Measurements from ENCODE around the gene HBQ1.

Gene HBQ1

GRCh38 chr16:142405-142967 is 37.8 kb upstream of the HBQ1 start:
- no peak for DNase-seq (ENCODE audit: low read depth)
- no peak overlapping the region for H3K4me3 ChIP-seq (ENCODE audit: low read length)
- TF ChIP-seq CTCF (IDR thresholded peaks at IDR 0.05; ENCODE audit: insufficient read depth, low read depth, low read length, missing control alignments) = no peak

GRCh38 chr16:143047-143446 is 37.2 kb upstream of the HBQ1 start:
- TF ChIP-seq CTCF (IDR thresholded peaks at IDR 0.05; ENCODE audit: insufficient read depth, low read depth, low read length, missing control alignments) = no peak
- no peak for DNase-seq (ENCODE audit: low read depth)
- no peak overlapping the region for H3K4me3 ChIP-seq (ENCODE audit: low read length)

GRCh38 chr16:143456-143855 is 36.8 kb upstream of the HBQ1 start:
- peak; percentile 21 for DNase-seq (ENCODE audit: low read depth)
- H3K4me3 ChIP-seq (ENCODE audit: low read length) = no peak overlapping the region
- no peak for TF ChIP-seq CTCF (IDR thresholded peaks at IDR 0.05; ENCODE audit: insufficient read depth, low read depth, low read length, missing control alignments)

- no peak overlapping the region for H3K4me3 ChIP-seq (ENCODE audit: low read length)
- DNase-seq (ENCODE audit: low read depth) = no peak
- TF ChIP-seq CTCF (IDR thresholded peaks at IDR 0.05; ENCODE audit: insufficient read depth, low read depth, low read length, missing control alignments) = no peak
Observed at GRCh38 chr16:144797-145252, 35.4 kb upstream of the HBQ1 start.

- TF ChIP-seq CTCF (IDR thresholded peaks at IDR 0.05; ENCODE audit: insufficient read depth, low read depth, low read length, missing control alignments) = no peak
- H3K4me3 ChIP-seq (ENCODE audit: low read length) = no peak overlapping the region
- DNase-seq (ENCODE audit: low read depth) = no peak
Observed at GRCh38 chr16:146646-147045, 33.6 kb upstream of the HBQ1 start.

- TF ChIP-seq CTCF (IDR thresholded peaks at IDR 0.05; ENCODE audit: insufficient read depth, low read depth, low read length, missing control alignments) = no peak
- no peak for DNase-seq (ENCODE audit: low read depth)
- H3K4me3 ChIP-seq (ENCODE audit: low read length) = no peak overlapping the region
Observed at GRCh38 chr16:149024-149660, 31.1 kb upstream of the HBQ1 start.
